HepG2 (cell line): ENCODE measurements around the gene HTATSF1. TPM values are rescaled to one million over a fixed set of nuclear protein-coding genes. Genes with fewer than 3 reads are reported as not detected.

Source experiments
- ATF1 ChIP-seq: IDR thresholded peaks from 2 replicates; pipeline ENCODE4 v1.6.1; 2016; ENCODE audit warnings: mild to moderate bottlenecking, control low read depth
- BRD4 ChIP-seq: sonication (generic); formaldehyde crosslinking; IDR thresholded peaks from 2 replicates; pipeline ENCODE4 v1.4.0; 2020; ENCODE audit warnings: missing genetic modification reagents
- CREM ChIP-seq, 2 experiments: sonication (generic) in 1 of 2; formaldehyde crosslinking in 1 of 2; IDR thresholded peaks; 2 replicates each; pipeline versions ENCODE4 v1.4.0 to v1.6.1; 2016 to 2020; ENCODE audit warnings: antibody characterized with exemption in 1 of 2, mild to moderate bottlenecking in 1 of 2, missing genetic modification reagents in 1 of 2
- DMAP1 ChIP-seq: IDR thresholded peaks from 2 replicates; pipeline ENCODE4 v1.6.1; 2016
- HNRNPK ChIP-seq: fragments of 200-400 bp; formaldehyde crosslinking; IDR thresholded peaks from 2 replicates; pipeline ENCODE4 v1.6.1; 2018; ENCODE audit warnings: low read length, low read depth, moderate library complexity, mild to moderate bottlenecking; ENCODE audit not compliant: poor library complexity, severe bottlenecking
- MEIS2 ChIP-seq: sonication (generic); formaldehyde crosslinking; IDR thresholded peaks from 2 replicates; pipeline ENCODE4 v1.9.0; 2021; ENCODE audit warnings: mild to moderate bottlenecking, missing genetic modification reagents
- PHF8 ChIP-seq: sonication (generic); formaldehyde crosslinking; IDR thresholded peaks from 2 replicates; pipeline ENCODE4 v1.5.0; 2020; ENCODE audit warnings: missing genetic modification reagents
- SMYD3 ChIP-seq: sonication (generic); formaldehyde crosslinking; IDR thresholded peaks from 2 replicates; pipeline ENCODE4 v1.8.1; 2023; ENCODE audit warnings: mild to moderate bottlenecking, missing genetic modification reagents
- YEATS4 ChIP-seq: sonication (generic); formaldehyde crosslinking; IDR thresholded peaks from 2 replicates; pipeline ENCODE4 v1.4.0; 2020; ENCODE audit warnings: missing genetic modification reagents, borderline replicate concordance
- ZBTB21 ChIP-seq: sonication (generic); formaldehyde crosslinking; IDR thresholded peaks from 2 replicates; pipeline ENCODE4 v1.4.0; 2020; ENCODE audit warnings: missing genetic modification reagents
- ZFP36 ChIP-seq: fragments of 150-350 bp; IDR thresholded peaks from 2 replicates; pipeline ENCODE4 v1.6.1; 2018; ENCODE audit warnings: borderline replicate concordance, low read length, low read depth; ENCODE audit not compliant: partially characterized antibody
- ZNF441 ChIP-seq: sonication (generic); formaldehyde crosslinking; IDR thresholded peaks from 2 replicates; pipeline ENCODE4 v1.7.0; 2021; ENCODE audit warnings: missing genetic modification reagents, borderline replicate concordance
- ZNF550 ChIP-seq: sonication (generic); formaldehyde crosslinking; IDR thresholded peaks from 2 replicates; pipeline ENCODE4 v1.4.0; 2020; ENCODE audit warnings: mild to moderate bottlenecking, missing genetic modification reagents, borderline replicate concordance
- polyA plus RNA-seq, 8 experiments: library from polyadenylated mRNA; depleted of rRNA in 3 of 8; stranded (reverse) in 7 of 8; unstranded in 1 of 8; fragments of >200 nt; fragmentation: Illumina TruSeq in 4 of 8; extraction: Trizol in 4 of 8; gene quantifications; 2 replicates each; pipeline versions ENCODE4 v1.2.1 to v1.2.3, GENCODE V29; 2011 to 2016; ENCODE audit warnings: low read depth in 4 of 8, missing spikeins in 1 of 8, mixed read lengths in 1 of 8; ENCODE audit not compliant: insufficient read depth in 1 of 8
- total RNA-seq, 5 experiments: library from RNA; depleted of rRNA; stranded (reverse); fragments of >200 nt; fragmentation: Illumina TruSeq; extraction: Trizol; gene quantifications; 2 replicates each; pipeline ENCODE4 v1.2.3, GENCODE V29; 2016; ENCODE audit warnings: low read depth in 1 of 5
- TF ChIP-seq, protein P1 (sequence below): IDR thresholded peaks from 2 replicates; pipeline ENCODE4 v1.6.1; 2016; ENCODE audit warnings: missing biosample characterization, missing genetic modification reagents, low read depth
- TF ChIP-seq, protein P2 (sequence below): sonication (generic); formaldehyde crosslinking; IDR thresholded peaks from 2 replicates; pipeline ENCODE4 v1.5.1; 2020; ENCODE audit warnings: mild to moderate bottlenecking, missing genetic modification reagents, moderate library complexity
- TF ChIP-seq, protein P3 (sequence below): sonication (generic); formaldehyde crosslinking; IDR thresholded peaks from 2 replicates; pipeline ENCODE4 v1.5.1; 2020; ENCODE audit warnings: missing genetic modification reagents, mild to moderate bottlenecking, borderline replicate concordance

HTATSF1 gene
- total and polyA plus RNA-seq, 2 of the 13 experiments (the other 11 are each of a cell fraction or from before 2014, with no cell fraction given): 0.57 to 40.5 TPM

DNA sequence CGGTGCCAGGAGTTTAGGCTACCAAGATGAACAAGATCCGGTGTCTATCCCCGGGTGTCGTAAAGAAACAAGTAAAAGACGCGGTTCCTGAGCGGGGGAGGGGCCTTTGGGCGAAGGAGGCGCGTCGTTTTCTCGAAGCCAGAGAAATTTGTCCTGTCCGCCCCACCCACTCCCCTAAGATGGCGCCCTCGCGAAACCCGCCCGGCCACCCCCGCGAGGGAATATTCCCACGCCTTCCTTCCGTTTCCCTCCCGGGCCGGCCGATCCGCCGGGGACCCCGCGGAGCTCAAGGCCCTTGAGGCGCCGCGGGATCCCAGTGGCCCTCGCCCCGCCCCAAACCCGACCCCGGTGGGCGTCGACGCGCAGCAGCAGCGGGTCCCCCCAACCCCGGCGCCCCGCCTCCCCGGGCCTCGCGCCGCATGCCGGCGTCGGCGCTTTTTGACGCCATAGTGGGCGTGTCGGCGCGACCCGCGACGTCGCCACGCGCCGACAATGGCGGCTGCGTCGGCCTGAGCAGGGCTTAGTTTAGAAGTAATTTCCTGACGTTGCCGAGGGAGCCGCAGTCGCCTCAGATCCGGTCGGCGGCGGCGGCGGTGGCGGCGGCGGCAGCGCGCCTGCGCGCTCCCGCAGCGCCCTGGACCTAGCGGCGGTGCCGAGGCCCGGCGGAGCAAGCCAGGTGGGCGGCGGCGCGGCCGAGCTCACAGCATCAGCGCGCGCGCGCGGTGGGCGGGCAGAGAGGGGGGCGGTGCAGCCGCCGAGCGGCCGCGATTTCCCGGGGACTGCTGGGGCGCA, 432 bp upstream of the HTATSF1 start (continued):
- TF ChIP-seq ZNF441 (peak; percentile 67; the same call in 1 of the 2 replicates), SMYD3 (CRISPR knock-in tag) (no peak), MEIS2 (0 out of 2 replicates have a peak, but pooled peaks have one; percentile 26), HNRNPK (no peak), BRD4 (CRISPR knock-in tag) (no peak), ATF1 (CRISPR knock-in tag) (peak; percentile 50; the same call in 1 of the 2 replicates), CREM (IDR thresholded peaks at IDR 0.05) (peak; percentile 38), CREM (CRISPR knock-in tag; IDR thresholded peaks at IDR 0.05) (0 out of 2 replicates have a peak, but pooled peaks have one; percentile 17), ZNF550 (no peak), PHF8 (peak; percentile 52), YEATS4 (CRISPR knock-in tag) (peak; percentile 70; the same call in 1 of the 2 replicates), ZBTB21 (CRISPR knock-in tag) (peak; percentile 81), ZFP36 (no peak), DMAP1 (CRISPR knock-in tag) (0 out of 2 replicates have a peak, but pooled peaks have one; percentile 18)
- TF ChIP-seq, protein P1, sequence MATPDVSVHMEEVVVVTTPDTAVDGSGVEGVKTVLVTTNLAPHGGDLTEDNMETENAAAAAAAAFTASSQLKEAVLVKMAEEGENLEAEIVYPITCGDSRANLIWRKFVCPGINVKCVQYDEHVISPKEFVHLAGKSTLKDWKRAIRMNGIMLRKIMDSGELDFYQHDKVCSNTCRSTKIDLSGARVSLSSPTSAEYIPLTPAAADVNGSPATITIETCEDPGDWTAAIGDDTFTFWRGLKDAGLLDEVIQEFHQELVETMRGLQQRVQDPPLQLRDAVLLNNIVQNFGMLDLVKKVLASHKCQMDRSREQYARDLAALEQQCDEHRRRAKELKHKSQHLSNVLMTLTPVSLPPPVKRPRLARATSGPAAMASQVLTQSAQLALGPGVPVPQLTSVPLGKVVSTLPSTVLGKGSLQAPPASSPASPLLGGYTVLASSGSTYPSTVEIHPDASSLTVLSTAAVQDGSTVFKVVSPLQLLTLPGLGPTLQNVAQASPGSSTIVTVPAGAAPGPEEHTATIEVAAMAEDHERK (CRISPR knock-in tag): peak; percentile 52
- TF ChIP-seq, protein P2, sequence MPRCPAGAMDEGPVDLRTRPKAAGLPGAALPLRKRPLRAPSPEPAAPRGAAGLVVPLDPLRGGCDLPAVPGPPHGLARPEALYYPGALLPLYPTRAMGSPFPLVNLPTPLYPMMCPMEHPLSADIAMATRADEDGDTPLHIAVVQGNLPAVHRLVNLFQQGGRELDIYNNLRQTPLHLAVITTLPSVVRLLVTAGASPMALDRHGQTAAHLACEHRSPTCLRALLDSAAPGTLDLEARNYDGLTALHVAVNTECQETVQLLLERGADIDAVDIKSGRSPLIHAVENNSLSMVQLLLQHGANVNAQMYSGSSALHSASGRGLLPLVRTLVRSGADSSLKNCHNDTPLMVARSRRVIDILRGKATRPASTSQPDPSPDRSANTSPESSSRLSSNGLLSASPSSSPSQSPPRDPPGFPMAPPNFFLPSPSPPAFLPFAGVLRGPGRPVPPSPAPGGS (CRISPR knock-in tag): no peak
- TF ChIP-seq, protein P3, sequence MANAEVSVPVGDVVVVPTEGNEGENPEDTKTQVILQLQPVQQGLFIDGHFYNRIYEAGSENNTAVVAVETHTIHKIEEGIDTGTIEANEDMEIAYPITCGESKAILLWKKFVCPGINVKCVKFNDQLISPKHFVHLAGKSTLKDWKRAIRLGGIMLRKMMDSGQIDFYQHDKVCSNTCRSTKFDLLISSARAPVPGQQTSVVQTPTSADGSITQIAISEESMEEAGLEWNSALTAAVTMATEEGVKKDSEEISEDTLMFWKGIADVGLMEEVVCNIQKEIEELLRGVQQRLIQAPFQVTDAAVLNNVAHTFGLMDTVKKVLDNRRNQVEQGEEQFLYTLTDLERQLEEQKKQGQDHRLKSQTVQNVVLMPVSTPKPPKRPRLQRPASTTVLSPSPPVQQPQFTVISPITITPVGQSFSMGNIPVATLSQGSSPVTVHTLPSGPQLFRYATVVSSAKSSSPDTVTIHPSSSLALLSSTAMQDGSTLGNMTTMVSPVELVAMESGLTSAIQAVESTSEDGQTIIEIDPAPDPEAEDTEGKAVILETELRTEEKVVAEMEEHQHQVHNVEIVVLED (CRISPR knock-in tag): peak; percentile 86
